NB4 (cell line): ENCODE results near the gene COMMD1.

ENCODE experiments used
- DNase-seq: peaks from one replicate; pipeline ENCODE4 v3.0.0; 2010; ENCODE audit warnings: low read depth
- H3K4me3 ChIP-seq: one replicate; pipeline ENCODE4 v1.5.1; 2011; ENCODE audit warnings: mild to moderate bottlenecking, low read depth, low read length, moderate library complexity
- CTCF ChIP-seq: IDR thresholded peaks from one replicate; pipeline ENCODE4 v1.5.1; 2012; ENCODE audit warnings: low read depth, low read length
- MAX ChIP-seq: IDR thresholded peaks from 2 replicates; pipeline ENCODE4 v1.6.1; 2011; ENCODE audit warnings: low read depth, low read length
- MYC ChIP-seq: IDR thresholded peaks from 2 replicates; pipeline ENCODE4 v1.6.1; 2011; ENCODE audit warnings: low read depth, low read length
- POLR2A ChIP-seq: IDR thresholded peaks from 2 replicates; pipeline ENCODE4 v1.6.1; 2011; ENCODE audit warnings: mild to moderate bottlenecking; ENCODE audit not compliant: insufficient read length; ENCODE audit errors: extremely low read depth

The COMMD1 gene

GRCh38 chr2:61959381-61960293 lies 54.2 kb downstream of the COMMD1 start:
- DNase-seq: no peak
- TF ChIP-seq POLR2A: no peak
- no peak for TF ChIP-seq MYC
- TF ChIP-seq MAX: no peak
- no peak for TF ChIP-seq CTCF

GRCh38 chr2:61961231-61961901 lies 55.9 kb downstream of the COMMD1 start:
- H3K4me3 ChIP-seq: no peak overlapping the region
- no peak for DNase-seq
- TF ChIP-seq POLR2A (no peak), MAX (no peak), MYC (no peak), CTCF (no peak)

More at GRCh38 chr2:61959381-61960293, 54.2 kb downstream of the COMMD1 start:
- no peak overlapping the region for H3K4me3 ChIP-seq

- H3K4me3 ChIP-seq: no peak overlapping the region
- no peak for DNase-seq
- TF ChIP-seq MYC (no peak), MAX (no peak), CTCF (no peak), POLR2A (no peak)
Measured at GRCh38 chr2:61962095-61962984, 56.9 kb downstream of the COMMD1 start.

GRCh38 chr2:61966087-61966727 lies 60.7 kb downstream of the COMMD1 start:
- TF ChIP-seq MYC (no peak), MAX (no peak), POLR2A (no peak), CTCF (no peak)
- DNase-seq: no peak
- no peak overlapping the region for H3K4me3 ChIP-seq

- DNase-seq: no peak
- no peak overlapping the region for H3K4me3 ChIP-seq
- TF ChIP-seq POLR2A (no peak), MAX (no peak), MYC (no peak), CTCF (no peak)
Measured at GRCh38 chr2:61967262-61967661, 61.8 kb downstream of the COMMD1 start.
